Glomerular visceral epithelial cell (primary cell): ENCODE data around the gene UPP2.
A peak's percentile ranks its signal among the peaks of the same experiment; 100 is the strongest.

Experiments
- DNase-seq: peaks from one replicate; pipeline ENCODE4 v3.0.0-alpha.2; 2016; ENCODE audit errors: extremely low spot score

Gene UPP2

DNA sequence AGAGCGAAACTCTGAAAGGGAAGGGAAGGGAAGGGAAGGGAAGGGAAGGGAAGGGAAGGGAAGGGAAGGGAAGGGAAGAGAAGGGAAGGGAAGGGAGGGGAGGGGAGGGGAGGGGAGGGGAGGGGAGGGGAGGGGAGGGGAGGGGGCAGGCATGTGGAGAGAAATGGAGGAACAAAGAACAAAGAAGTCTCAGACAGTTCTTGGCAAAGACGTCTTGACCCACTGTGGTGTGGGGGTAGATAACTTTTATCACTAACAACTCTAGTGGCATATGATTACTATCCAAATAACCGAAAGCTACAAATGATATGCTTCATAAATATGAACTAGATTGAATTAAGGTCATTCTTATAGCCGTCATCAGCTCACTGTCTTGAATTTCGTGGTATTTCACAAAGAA, 3.2 kb downstream of the UPP2 start:
- DNase-seq: no peak

DNA sequence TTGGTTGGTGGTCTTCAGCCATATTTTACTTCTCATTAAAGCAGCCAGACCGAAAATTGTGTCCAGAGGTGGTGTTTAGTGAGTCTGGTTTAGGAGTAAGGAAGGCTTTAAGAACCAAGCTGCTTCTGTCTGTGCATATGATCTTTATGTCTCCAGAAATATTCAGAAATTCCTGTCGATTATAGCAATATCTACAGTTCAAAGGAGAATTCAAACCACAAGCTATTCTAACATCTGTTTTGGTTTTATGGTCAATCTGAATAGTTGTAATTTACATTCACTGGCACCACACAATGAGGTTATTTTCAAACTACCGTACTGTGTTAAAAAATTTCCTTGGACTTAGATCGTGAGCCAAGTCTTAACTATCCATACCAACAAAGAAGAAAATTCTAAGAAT, 11.3 kb downstream of the UPP2 start:
- DNase-seq: no peak

DNA sequence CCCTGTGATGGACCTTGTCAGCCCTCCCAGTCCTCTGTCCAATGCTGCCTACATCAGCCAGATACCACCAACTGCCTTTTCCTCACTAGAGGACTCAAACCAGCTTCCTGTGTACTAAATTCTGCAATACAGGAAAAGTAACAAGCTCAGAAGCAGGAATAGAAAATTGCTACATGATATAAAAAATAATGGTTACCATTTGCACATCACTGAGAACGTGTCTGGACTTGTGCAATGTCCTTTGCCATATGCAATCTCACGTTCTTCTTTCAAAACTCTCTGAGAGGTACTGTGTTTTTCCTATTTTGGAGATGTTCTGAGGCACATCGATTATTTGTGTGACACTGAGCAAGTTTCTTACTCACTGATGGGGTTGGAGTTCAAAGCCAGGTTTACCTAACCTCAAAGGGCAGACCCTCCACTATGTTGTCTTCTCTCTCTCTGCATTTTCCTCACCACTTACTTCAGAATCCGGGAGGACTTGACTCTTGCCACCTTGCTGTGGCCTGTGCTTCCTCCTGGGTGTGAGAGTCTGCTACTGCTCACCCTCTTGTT, 12.1 kb downstream of the UPP2 start:
- no peak for DNase-seq

DNA sequence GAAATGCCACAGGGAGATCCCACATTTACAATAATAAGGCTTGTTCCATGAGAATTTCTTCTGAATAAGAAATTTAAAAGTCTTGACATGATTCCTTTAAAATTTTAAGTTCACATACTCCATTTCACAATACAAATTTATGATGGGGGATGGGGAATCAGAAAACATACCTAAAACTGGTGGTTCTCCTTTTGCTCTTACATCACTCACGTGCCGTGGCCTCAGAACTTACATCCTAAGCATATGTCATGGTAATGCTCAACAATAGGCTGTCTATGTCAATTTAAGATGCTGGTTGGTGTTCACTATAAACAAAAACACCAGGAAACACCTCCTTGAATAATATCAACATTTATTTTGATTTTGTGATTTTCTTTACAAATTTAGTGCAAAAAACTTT, 12.8 kb downstream of the UPP2 start:
- DNase-seq: no peak

DNA sequence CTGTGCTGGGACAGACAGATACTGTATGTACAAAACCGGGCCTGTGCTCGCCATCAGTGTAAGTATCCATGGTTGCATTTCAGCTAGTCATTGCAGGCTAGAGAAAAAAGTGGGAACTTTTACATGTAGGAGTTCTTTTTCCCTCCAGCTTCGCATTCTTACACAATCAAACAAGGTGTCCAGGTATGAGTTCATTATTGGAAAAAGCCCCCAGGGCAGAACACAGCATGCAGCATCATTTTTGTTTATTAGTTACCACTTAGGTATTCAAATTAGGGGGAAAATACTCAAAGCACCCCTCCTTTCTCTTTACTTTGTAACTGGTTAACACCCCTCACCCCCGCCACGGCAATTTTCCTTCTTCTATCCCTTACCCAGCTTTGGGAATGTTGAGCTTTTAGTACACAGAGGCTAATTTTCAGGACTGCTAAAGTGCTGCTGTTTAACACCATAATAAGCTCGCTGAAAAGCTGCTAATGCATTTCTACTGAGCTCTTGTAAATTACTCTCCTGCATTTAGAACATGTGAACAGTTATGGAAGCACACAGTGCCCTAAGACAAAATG, 13.6 kb downstream of the UPP2 start:
- DNase-seq: no peak

DNA sequence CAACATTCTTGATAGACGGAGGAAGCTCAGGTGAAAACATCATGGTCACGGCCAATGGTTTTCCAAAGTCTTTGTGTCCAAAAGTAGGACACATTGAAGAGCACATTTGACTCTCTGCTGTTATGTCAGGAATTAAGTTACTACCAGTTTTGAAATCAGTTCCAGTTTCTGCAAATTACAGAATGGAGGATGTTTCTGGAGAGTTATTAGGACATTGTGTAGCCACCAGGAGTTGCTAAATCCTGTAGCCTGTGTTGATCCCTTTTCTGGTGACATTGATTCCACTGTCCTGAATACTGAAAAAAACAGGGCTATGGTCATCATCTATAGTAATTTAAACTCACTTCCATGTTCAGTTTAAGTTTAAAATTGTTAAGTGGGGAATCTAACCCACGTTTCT, 15.3 kb downstream of the UPP2 start:
- DNase-seq: no peak

DNA sequence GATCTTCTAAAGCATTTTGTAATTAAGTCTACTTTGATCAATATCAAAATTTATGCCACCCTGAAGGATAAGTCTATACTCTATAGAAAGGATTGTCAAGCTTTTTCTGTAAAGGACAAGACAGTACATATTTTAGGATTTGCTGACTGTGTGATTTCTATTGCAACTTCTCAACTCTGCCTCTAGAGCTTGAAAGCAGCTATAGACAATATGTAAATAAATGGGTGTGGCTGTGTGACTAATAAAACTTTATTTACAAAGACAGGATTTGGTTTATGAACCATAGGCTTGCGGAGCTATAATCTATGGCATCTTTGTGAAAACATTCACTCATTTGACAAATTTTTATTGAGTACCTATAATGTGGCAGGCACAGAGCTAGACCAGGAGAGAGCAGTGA, 18.4 kb downstream of the UPP2 start:
- no peak for DNase-seq

DNA sequence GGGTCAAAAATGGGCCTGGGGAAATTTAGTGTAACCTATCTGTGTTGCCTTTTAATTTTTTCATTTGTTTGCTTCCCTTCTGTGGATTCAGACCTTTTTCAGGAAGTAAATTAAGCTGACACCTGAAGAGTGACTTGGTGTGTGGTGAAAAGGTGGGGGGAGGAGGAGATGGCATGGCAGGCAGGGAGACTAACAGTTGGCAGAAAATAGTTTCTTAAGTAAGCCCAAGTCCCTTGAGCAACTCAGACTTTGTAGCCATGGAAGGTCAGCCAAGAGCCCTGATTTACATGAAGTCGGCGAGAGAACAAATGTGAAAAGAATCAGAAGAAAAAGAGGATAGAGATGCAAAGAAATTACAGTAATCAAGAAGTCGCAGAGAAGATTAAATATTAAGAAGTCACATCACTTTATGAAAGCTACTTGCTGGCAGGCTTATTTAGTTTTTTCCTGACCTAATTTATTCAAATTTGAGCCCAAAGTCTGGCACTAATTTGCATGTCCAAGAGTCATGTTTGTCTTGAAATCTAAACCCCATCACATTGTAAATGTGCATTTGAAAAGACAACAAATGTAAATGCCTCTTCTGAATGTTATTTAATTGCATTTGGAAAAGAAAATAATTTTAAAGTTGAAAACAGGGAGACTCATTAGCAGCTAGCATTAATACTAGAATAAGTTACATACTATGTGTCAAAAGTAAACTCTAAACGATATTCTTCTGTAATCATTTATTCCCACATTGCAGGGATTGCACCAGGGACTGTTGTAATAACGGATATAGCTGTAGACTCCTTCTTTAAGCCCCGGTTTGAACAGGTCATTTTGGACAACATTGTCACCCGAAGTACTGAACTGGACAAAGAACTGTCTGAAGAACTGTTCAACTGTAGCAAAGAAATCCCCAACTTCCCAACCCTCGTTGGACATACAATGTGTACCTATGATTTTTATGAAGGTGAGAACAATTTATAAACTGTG, 19.3 kb downstream of the UPP2 start:
- DNase-seq: no peak

DNA sequence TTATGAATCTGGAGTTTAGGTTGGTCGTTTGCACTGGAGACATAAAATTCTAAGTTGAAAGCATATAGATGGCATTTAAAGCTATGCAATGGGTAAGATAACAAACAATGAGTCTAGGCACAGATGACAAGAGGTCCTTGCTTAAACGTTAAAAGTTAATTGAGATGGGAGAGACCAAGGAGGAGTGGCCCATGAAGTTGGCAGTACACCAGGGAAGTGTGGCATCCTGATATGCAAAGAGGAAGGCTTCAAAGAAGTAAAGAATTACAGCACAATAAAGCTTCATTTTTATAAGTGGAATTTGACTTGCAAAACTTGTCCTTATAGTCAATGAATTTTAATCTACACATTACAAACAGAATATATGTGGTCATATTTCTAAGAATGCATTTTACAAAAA, 23.2 kb downstream of the UPP2 start:
- no peak for DNase-seq

DNA sequence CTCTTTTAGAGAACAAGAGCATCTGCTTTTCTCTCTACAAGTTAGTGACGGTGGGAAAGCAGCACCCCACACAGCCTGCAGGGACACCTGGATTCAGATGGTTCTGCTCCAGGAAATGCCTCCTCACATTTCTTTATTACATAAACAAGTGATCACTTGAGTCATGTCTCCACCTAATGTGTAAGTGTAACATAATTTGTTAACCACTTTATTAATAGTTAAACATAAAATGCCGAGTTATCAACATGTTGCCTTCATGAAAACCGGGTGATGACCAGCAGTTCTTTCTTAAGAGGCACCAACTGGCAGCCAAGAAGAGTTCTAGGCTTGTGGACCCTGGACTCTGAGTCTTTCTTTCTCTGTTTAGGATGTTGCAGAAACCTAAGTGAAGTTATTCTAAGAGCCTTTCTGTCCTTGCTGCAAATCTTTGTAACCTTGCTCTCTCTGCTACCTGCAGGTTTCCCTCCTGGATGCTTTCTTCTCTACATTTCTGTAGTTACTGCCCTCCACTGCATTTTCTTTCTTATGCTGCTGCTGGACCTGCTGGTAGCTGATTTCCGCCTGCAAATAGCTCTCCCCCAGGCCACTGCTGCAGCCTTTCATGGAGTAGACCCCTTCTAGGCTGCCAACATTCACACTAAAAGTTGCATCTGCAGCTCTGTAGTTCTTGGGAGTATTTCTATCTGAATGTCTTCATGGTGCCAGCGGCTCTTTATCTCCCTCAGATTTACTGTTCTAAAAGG, 24.3 kb downstream of the UPP2 start:
- DNase-seq: peak; percentile 25

DNA sequence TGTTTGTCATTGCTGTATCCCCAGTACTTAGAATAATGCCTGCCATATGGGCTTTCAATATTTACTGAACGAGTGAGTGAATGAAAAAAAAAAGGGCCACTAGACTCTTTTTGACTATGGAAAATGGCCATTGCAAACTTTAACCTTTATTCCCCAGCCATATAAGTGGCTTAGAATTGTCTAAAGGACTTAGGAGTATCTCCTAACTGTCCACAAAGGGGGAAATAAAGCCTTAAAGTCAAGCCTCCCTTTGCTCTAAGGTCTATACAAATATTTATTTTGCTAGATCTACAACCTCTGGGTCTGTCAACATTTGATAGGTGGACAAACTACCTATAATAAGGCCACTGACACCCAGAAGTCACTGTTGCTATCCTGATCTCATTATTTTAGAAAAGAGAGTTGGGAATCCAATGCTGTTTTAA, 25.7 kb downstream of the UPP2 start:
- DNase-seq: no peak

DNA sequence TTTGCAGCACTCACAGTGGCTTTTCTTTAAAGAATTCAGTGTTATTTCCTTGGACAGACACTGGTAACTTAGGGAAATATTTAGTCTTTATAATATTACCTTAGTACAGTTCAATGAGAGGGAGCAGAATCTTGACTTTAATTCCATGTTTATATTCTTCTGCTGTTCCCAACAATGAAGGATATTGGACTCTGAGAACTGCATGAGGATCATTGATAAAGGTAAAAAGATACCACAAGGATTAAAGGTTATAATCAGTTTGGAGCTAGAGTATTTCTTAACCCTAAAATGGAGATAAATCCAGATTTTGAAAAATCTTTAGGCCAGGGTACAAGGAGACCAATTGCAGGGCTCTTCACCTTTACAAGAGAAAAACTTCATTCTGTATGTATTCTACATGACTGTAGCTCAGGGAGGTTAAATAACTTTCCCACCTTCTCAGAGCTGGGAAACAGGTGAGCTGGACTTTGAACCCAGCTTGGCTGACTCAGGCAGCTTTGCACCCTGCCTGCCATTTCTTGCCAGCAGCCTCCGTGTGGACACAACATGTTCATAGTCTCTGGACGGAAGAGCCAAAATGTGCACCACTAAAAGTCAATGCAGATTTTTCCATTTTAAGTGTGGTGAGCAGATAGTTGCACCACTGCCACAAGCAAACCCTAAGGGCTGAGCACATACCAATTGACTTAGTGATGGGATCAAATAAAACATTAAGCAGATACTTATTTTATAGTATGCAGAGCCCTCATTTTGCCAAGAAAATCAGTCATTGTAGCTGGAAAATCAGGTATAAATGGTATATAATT, 26.7 kb downstream of the UPP2 start:
- DNase-seq: no peak

DNA sequence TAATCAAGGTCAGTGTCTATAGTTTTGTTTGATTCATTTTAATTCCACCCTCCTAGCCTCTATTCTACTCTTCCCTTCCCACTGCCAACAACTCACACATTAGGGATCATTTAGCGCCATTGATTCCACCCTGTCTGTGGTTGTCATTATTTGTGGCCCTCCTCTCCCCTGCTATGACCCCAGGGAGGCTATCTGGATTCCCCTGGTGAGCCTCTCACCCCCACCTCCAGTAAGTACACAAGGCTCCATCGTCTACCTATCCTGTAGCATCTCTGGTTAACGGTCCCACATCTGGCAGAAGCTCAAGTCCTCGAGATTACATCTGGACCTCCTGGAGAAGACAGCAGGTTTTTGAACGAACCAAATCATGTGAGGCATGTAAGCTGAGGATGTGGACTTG, 27.4 kb downstream of the UPP2 start:
- no peak for DNase-seq

DNA sequence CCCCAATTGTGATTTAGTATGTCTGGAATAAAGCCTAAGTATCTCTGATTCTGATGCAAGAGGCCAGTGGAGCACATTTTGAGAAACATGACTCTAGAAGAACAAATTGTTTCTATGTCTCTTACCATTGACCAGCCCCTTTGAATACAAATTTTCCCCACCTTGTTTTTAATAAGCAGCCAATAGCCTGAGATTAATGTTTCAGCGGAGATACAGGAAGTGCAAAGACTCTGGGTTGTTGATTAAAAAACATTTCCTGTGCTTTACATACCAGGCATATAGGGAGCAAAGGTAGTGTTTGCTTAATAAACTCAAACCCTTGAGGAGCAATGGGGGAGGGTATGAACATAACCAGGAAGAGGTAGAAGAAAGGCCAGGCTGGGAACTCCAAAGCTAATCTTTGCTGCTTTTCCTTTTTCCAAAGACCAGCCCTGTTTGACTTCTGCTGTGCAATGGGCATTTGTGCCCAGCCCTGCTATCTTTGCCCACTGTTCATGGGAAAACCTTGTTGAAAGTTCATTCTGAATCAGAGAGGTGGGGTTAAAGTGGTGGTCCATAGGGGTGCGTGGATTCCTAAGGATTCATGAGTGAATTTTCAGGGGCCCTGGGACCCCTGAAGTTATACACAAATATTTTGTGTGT, 29.3 kb downstream of the UPP2 start:
- DNase-seq: peak; percentile 11

DNA sequence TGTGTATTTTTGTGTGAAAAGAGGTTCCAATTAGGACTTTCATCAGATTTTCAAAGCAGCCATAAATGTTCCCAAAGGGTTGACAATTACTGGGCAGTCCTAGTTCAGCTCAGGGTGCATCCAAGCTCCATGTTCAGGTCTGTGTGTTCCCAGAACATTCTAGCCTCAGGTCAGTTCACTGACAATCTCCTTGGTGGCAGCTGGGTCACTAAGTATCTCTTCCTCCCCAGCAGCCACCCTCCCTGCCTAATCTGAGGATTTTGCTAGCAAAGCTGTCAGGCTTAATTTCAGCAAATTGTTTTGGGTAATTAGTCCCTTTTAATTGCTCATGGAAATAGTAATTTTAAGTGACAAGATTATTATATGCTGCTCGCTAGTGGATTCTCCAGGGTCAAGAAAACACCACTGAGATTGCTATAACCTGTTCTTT, 29.8 kb downstream of the UPP2 start:
- DNase-seq: no peak

DNA sequence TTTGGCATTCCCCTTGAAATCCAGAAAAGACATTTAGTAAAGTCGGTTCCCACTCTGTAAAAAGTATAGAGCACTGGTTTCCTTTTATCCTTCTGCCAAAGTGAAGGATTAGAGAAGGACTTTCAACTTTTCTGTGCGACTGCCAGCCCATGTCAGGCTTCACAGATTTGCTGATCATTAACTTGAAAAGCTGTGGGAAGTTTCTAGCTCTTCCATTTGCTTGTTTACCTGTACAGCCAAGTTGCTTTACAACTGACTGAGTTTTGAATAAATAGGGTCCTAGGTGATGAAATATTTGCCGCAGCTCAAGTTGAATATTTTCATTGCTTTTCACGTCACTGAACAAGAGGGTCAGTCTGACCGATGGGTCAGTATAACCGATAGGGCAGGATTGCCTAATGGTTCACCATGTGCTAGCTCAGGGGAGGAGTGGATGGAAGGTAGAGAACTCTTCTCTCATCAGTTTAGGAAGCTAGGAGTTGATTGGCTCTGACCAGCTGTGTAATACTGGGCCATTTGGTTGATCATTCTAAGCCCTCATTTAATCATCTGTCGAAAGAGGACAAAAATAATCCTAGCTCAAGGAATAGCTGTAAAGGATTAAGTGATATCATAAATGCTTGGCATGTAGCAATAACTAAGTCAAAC, 30.4 kb downstream of the UPP2 start:
- DNase-seq: peak; percentile 80

DNA sequence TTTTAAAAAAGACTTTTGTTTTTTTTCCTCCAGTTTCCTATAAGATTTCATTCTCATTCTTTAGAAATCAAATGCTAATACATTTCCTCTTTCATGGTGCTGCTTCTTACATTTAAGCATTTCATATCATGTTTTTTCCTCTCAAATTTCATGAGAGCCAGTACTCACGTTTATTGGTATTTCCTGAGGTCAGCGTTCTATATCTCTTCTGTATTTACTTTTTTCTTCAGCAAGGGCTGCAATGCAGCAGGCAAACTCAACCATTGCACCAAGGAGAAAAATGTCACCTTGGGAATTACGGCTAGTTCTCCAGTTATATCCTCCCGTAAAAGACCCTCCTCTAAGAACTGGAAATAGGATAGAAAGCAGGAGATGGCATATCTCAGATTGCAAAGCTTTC, 32.4 kb downstream of the UPP2 start:
- no peak for DNase-seq

DNA sequence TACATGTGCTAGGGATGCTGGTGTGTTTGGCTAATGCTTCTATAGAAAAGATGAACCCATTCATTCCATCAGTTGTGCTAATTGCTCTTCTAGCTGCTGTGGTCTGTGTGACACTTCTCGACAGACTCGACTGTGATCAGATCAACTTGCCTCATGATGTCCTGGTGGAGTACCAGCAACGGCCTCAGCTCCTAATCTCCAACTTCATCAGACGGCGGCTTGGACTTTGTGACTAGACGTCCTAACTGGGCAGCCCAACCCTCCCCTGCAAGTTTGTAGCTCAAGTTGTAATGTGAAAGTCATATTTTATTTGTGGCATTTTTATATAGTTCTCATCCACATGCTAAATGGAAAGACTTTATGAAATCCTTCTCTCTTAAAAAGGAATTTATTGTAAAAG, 33.0 kb downstream of the UPP2 start:
- no peak for DNase-seq

DNA sequence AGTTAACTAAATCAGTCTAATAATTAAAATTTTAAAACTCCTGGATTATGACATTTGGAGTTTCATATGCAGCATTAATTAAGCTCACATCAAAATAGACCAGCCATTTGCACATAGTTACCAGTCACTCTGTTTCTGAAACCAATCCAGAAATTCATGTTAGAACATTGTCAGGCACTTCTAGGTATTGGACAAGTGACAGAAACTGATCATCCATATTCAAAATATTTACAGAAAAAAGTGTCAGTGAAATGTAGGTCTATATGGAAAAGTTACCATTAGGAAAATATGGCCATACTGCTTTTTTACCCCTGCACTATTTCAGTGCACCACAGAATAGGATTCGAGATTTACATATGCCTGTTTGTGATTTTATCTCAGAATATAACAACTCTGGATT, 33.4 kb downstream of the UPP2 start:
- DNase-seq: no peak

DNA sequence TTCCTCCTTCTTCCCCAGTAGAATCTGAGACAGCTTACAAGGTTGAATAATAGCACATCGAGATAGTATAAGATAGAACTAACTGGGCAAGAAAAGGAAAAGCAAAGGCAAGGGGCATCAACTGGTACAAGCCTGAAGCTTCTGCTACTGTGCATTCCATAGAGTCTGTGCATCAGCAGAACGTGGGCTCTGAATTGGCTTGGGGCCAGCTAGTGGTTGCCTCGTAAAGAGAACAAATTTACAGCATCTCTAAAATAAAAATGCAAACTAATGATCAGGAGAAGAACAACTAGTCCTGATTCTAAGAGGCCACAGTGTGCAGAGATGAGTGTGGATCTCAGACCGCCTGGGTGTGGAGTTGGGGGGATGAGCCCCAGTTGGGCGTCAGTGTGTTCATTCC, 36.6 kb downstream of the UPP2 start:
- no peak for DNase-seq

DNA sequence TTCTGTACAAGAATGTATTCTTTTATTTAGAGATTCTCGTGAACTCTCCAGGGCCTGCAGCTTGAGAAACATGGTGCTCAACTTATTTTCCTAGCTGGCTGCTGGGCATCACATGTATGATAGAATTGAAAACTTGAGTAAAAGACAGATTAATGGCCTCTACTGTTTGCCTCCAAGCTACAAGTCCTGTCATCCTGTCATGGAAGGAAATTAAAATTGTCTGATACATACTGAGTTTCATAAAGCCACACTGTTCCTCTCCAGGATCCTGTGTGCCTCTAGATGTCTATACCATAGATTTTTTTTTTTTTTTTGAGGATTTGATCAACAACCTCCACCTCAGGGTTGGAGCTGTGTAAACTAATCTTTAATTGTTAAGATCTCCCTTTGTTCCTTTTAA, 38.5 kb downstream of the UPP2 start:
- no peak for DNase-seq
